ENCODE measurements around the gene CCR6.

The CCR6 gene

DNA sequence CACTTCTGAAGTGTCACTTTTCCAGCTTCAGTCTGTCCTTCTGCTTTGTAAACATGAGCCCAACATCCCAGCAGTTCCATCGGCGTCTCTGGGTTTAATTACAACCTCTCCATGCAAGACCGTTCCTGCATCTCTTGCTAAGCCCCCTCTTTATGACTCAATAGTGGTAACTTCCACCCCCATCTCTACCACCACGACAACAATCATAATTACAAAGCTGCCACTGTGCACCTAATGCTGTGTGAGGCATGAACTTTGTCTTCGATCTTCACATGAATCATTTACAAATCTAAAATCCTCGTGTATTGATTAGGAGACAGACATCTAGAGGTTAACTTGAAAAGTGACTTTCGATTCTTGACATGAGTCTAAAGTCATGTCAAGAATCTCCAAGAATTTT, 4.9 kb upstream of the CCR6 start:
- Histone ChIP-seq H3K4me3 (ENCODE audit: severe bottlenecking) (no peak overlapping the region), H3K27me3 (ENCODE audit: insufficient read depth, poor library complexity, severe bottlenecking) (peaks cover 22% of the 10 kb centered on the region), H3K9me3 (ENCODE audit: severe bottlenecking) (no peaks in the 10 kb centered on the region), H3K27ac (ENCODE audit: poor library complexity, severe bottlenecking) (no peak overlapping the region), H3K36me3 (ENCODE audit: low read depth) (no peaks in the 10 kb centered on the region), H3K4me1 (ENCODE audit: insufficient read depth, poor library complexity, severe bottlenecking) (no peaks in the 10 kb centered on the region)
- DNase-seq (ENCODE audit: low spot score) (no peak), ATAC-seq (ENCODE audit: low read depth) (no peak)
- no peak for TF ChIP-seq CTCF (IDR thresholded peaks at IDR 0.05; ENCODE audit: poor library complexity, severe bottlenecking)

DNA sequence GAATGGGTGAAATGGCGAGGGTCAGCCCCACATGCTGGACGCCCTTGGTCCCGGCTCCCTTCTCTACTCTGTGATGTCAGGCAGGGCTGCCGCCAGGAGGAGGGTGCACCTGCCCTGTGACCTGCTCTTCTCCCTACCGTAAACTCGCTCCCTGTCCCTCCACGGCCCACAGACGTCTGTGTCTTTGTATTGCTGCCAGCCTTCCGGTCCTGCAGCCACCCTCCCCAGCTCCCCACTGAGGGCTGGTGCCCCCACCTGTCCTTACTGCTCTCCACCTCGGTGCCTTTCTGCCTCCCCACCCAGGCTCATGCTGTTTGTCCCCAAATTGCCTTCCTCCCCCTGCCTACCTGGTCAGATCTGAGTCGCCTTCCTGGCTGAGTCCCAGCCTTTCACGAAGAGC, 4.1 kb upstream of the CCR6 start:
- no peaks in the 10 kb centered on the region for H3K4me1 ChIP-seq (ENCODE audit: insufficient read depth, poor library complexity, severe bottlenecking)
- TF ChIP-seq CTCF (IDR thresholded peaks at IDR 0.05; ENCODE audit: poor library complexity, severe bottlenecking) = no peak

GRCh38 chr6:167119670-167120582, 3.0 kb upstream of the CCR6 start:
- Histone ChIP-seq H3K4me1 (ENCODE audit: insufficient read depth, poor library complexity, severe bottlenecking) (no peaks in the 10 kb centered on the region), H3K27ac (ENCODE audit: poor library complexity, severe bottlenecking) (no peak overlapping the region), H3K9me3 (ENCODE audit: severe bottlenecking) (no peaks in the 10 kb centered on the region), H3K27me3 (ENCODE audit: insufficient read depth, poor library complexity, severe bottlenecking) (peaks cover 17% of the 10 kb centered on the region), H3K36me3 (ENCODE audit: low read depth) (no peaks in the 10 kb centered on the region), H3K4me3 (ENCODE audit: severe bottlenecking) (no peak overlapping the region)
- ATAC-seq (ENCODE audit: low read depth) (no peak), DNase-seq (ENCODE audit: low spot score) (no peak)
- TF ChIP-seq CTCF (IDR thresholded peaks at IDR 0.05; ENCODE audit: poor library complexity, severe bottlenecking) = no peak

More for the DNA sequence above, 4.1 kb upstream of the CCR6 start:
- Histone ChIP-seq H3K36me3 (ENCODE audit: low read depth) (no peaks in the 10 kb centered on the region), H3K27ac (ENCODE audit: poor library complexity, severe bottlenecking) (no peak overlapping the region), H3K9me3 (ENCODE audit: severe bottlenecking) (no peaks in the 10 kb centered on the region), H3K4me3 (ENCODE audit: severe bottlenecking) (no peak overlapping the region), H3K27me3 (ENCODE audit: insufficient read depth, poor library complexity, severe bottlenecking) (peaks cover 20% of the 10 kb centered on the region)
- ATAC-seq (ENCODE audit: low read depth) (no peak), DNase-seq (ENCODE audit: low spot score) (no peak)

DNA sequence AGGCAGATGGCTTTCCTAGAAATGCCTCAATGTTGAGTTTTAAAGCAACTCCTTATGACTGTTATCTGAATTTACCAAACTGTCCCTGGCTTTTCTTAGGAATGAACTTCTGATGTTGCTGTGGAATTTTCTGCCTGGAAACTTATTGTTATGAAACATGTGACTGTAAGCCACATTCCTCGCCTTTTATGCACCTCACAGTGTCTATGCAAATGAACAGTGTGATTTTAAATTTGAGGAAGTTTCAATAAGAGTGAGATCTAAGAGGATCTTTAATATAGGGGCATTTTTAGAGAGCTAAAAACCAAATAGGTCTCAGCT, 2.4 kb upstream of the CCR6 start:
- DNase-seq (ENCODE audit: low spot score) (no peak), ATAC-seq (ENCODE audit: low read depth) (no peak)
- H3K27me3 ChIP-seq (ENCODE audit: insufficient read depth, poor library complexity, severe bottlenecking) = peaks cover 11% of the 10 kb centered on the region
- H3K9me3 ChIP-seq (ENCODE audit: severe bottlenecking) = no peaks in the 10 kb centered on the region
- H3K4me3 ChIP-seq (ENCODE audit: severe bottlenecking) = no peak overlapping the region
- no peaks in the 10 kb centered on the region for H3K36me3 ChIP-seq (ENCODE audit: low read depth)
- H3K27ac ChIP-seq (ENCODE audit: poor library complexity, severe bottlenecking) = no peak overlapping the region
- no peaks in the 10 kb centered on the region for H3K4me1 ChIP-seq (ENCODE audit: insufficient read depth, poor library complexity, severe bottlenecking)
- no peak for TF ChIP-seq CTCF (IDR thresholded peaks at IDR 0.05; ENCODE audit: poor library complexity, severe bottlenecking)

DNA sequence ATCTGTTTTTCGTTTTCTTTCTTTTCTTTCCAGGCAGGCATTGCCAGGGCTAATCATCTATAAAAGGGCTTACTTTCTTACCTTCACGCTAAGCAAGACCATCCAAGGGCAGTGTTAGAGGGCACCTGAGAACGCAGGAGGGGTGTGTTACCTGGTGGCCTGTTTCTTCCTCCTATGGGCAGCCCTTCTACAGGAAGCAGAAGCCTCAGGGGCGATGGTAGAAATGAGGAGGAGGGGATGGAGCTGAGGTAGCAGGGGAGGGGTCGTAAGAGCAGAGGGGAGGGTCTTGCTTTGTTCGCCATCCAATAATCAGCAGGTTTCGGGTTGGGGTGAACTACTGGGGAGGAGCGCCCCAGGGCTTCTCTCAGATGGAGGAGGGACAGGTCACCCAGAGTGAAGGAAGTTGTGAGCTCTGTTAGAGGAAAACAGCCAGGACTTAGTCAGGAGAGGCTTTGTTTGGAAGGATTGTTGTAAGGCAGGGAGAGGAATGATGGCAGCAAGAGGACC, 1.5 kb upstream of the CCR6 start:
- no peaks in the 10 kb centered on the region for H3K4me1 ChIP-seq (ENCODE audit: insufficient read depth, poor library complexity, severe bottlenecking)
- H3K27me3 ChIP-seq (ENCODE audit: insufficient read depth, poor library complexity, severe bottlenecking) = peaks cover 3% of the 10 kb centered on the region
- ATAC-seq (ENCODE audit: low read depth) (no peak), DNase-seq (ENCODE audit: low spot score) (no peak)
- H3K4me3 ChIP-seq (ENCODE audit: severe bottlenecking) = no peak overlapping the region
- no peaks in the 10 kb centered on the region for H3K36me3 ChIP-seq (ENCODE audit: low read depth)
- TF ChIP-seq CTCF (IDR thresholded peaks at IDR 0.05; ENCODE audit: poor library complexity, severe bottlenecking) = no peak
- no peak overlapping the region for H3K27ac ChIP-seq (ENCODE audit: poor library complexity, severe bottlenecking)
- no peaks in the 10 kb centered on the region for H3K9me3 ChIP-seq (ENCODE audit: severe bottlenecking)

Measured in RWPE2 (cell line).